AG20443 (cell line): ENCODE data around the gene HBZ.
"Not testable (repeated sequence)": the region's sequence is repeated elsewhere in the genome, so short reads cannot be mapped to it uniquely, and the experiment has no call there.

ENCODE experiments used
- DNase-seq: peaks from one replicate; pipeline ENCODE4 v3.0.0; 2012; ENCODE audit warnings: low spot score, mixed read lengths

HBZ gene

DNA sequence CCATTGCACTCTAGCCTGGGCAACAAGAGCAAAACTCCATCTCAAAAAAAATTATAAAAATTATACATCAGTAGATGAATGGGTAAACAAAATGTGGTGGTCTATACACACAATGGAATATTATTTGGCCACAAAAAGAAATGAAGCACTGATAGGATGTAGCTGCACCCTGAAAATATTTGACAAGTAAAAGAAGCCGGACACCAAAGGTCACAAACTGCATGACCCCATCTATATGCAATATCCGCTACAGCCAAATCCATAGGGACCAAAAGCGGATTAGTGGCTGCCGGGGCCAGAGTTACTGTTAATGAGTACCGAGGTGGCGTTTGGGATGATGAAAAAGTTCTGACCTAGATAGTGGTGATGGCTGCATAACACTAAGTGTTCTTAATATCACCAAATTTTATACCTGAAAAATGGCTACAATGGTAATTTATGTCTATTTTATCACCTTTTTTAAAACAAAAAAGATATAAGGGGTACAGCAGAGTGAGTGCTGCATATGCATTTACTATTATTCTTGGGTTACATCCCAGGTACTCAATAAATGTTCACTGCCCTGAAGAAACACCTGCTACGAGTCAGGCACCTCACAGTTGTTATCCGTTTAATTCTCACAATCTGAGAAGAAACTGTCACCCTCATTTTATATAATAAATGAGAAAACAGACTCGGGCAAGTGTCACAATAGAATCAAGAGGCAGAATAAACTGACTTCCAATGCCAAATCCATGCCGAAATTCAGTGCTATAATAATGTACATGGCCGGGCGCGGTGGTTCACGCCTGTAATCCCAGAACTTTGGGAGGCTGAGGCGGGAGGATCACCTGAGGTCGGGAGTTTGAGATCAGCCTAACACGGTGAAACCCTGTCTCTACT is 27.0 kb downstream of the HBZ start:
- no peak for DNase-seq

DNA sequence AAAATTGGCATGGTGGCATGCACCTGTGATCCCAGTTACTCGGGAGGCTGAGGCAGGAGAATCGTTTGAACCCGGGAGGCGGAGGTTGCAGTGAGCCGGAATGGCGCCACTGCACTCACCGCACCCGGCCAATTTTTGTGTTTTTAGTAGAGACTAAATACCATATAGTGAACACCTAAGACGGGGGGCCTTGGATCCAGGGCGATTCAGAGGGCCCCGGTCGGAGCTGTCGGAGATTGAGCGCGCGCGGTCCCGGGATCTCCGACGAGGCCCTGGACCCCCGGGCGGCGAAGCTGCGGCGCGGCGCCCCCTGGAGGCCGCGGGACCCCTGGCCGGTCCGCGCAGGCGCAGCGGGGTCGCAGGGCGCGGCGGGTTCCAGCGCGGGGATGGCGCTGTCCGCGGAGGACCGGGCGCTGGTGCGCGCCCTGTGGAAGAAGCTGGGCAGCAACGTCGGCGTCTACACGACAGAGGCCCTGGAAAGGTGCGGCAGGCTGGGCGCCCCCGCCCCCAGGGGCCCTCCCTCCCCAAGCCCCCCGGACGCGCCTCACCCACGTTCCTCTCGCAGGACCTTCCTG is 27.7 kb downstream of the HBZ start, which contains the start of gene HBQ1:
HBQ1 (plus strand) TSS at position 359 of the 575 bp plus-strand sequence; CDS start at position 387, 28 bp downstream.
- peak; percentile 89 for DNase-seq

DNA sequence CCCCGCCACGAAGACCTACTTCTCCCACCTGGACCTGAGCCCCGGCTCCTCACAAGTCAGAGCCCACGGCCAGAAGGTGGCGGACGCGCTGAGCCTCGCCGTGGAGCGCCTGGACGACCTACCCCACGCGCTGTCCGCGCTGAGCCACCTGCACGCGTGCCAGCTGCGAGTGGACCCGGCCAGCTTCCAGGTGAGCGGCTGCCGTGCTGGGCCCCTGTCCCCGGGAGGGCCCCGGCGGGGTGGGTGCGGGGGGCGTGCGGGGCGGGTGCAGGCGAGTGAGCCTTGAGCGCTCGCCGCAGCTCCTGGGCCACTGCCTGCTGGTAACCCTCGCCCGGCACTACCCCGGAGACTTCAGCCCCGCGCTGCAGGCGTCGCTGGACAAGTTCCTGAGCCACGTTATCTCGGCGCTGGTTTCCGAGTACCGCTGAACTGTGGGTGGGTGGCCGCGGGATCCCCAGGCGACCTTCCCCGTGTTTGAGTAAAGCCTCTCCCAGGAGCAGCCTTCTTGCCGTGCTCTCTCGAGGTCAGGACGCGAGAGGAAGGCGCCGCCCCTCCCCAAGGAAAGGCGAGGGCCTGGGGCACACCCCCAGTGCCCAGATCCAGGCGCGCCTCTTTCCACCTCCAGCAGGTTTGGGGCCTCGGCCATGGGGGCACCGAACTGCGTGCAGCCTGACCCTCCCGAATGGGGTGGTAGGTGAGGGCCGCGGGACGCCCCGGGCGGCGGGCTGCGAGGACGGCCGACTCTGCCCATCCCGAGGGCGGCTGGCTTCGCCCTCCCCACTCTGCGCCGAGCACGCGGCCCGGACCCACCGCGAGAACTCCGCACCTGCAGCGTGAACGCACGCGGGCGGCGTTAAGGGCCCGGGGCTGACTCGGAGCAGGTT is 28.5 kb downstream of the HBZ start:
- DNase-seq, result peak; percentile 93

DNA sequence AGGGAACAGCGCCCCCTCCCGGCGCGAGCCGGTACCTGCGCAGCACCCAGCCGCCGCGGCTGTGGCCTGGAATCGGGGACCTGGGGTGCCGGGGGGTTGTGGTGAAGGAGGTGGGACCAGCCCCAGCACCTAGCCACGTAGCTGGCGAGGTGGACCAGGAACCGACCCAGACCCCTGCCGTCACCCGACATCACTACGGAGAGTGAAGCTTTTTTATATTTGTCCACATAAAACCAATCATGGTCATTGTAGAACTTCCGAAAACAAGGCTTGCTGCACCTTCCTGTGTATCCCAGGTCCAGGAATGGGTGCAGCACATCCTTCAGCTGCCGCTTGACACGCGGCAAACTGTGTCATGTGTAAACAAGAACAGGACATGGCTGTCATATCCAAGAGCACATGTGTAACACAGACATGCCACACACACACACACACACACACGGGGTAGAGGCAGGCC is 29.1 kb downstream of the HBZ start:
- no peak for DNase-seq

DNA sequence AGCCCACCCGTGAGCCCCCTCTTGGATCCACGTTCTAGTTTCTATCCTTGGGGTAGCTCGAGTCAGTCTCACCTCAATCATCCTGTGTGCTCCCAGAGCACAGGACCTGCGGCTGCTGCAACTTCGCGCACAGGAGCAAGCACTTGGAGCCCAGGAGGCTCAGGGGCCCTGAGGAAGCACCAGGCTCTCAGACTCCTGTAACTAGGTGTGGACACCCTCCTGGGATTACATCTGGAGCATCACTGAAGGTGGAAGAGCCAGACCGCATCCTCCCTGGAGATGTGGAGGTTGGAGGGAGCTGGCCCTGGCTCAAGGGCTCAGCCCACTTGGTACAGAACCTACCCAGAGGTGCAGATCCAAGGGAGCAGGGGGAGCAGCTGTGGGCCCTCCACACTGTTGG is 30.6 kb downstream of the HBZ start:
- DNase-seq, result no peak

DNA sequence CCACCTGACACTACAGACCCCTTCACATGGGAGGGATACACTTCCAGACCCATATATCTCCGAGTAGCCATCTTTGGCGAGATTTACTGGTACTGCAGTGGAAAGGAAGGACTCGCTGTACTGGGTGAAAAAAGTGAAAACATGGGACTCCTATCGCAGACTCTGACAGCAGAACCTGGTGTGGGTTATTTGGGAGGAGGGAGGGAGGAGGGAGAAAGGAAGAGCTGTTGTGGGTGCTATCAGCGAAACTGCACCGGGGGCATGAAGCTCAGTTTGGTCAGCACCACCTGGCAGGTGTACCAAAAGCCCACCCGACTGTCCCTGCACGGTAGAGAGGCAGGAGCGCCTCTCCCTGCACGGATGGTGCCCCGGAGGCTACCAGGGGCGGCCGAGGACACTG is 32.8 kb downstream of the HBZ start:
- DNase-seq, result no peak

DNA sequence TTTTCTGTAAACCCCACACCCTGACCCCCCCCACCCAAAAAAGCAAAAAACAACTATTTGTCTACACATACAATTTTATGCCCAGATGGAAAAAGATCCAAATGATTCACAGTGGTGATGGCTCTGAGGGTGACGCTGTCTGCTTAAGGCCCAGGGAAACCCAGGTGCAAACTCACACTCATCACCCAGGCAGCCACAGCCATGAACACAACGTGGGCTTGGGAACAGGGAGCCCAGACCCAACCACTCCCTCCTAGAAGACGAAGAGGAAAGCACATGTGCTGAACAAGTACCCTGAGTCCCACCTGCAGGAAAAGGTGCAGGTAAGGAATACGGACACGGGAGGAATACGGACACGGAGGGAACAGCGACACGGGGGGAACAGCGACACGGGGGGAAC is 33.2 kb downstream of the HBZ start:
- no peak for DNase-seq

DNA sequence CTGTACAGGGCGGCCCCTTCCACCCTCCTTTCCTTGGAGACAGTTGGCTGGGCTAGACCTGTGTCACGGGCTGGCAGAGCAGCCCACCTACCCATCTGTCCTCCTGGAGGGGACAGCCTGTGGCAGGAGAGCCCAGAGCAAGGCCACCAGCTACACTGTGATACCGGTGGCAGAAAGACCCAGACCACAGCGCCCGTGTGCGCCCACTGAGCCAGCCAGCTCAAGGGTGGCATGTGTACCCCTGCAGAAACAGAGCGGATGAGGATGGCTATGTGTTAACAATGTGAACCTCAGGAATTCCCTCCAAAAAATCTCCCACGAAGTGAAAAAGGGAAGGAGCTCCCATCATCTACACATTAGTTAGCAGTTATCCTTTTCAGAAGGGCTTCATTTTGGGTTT is 34.9 kb downstream of the HBZ start:
- DNase-seq, result peak; percentile 8

DNA sequence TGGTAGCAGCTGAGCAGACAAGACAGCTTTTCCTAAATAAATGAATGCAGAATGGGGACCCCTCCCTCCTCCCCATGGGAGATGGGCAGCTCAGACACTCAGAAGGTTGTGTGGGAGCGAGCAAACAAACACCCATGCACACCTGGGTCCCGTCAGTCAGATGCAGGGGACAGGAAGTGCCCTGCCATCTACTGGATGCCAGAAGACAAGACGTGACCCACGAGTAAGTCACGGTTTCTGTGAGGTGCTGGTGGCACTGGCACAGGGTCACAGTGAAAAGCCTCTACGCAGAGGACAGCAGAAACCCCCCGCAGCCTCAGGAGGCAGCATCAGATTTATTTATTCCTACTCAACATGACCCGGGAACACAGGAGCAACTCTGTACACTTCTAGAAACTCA is 36.2 kb downstream of the HBZ start:
- DNase-seq, result no peak

DNA sequence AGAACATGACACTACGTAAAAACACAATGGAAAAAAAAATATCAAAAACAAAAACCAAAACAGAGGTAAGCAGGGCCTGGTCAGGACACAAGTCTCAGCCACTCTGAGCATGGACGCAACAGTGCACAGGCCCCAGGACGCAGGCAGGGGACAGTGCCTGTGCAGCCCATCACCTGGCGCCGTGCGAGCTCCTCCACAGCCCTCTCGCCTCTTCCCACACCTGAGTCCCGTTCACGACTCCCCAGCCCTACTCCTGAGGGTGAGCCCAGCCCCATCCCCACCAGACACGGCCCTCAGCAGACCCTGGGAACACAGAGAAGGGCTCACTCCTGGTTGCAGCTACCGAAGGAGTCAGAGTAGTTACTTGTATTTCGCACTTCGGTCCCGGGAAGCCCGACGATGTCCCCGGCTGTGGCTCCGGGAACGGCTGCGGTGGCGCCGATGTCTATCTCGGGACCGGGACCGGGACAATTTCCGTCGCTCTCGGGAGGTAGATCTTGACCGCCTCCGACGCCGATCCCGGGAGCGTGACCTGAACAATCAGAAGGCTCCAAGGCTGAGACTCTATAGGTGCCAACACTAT is 37.3 kb downstream of the HBZ start:
- no peak for DNase-seq

DNA sequence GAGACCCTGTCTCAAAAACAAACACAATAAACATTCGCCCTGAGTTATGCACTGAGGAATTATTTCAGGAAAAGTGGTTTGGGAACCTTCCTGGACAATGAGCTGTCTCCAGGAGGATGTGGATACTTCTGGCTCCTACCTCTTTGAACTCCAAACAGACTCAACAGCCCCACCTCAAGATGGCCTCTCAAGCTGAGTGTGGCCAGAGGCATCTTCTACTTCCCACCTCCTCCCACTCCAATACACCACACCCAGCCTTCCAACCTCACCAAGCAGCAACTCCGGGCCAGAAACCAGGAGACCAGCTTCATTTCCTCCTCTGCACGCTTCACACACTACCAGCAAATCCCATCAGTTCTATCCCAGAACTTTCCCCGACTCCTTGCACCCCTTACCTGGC is 39.4 kb downstream of the HBZ start:
- DNase-seq, result no peak

DNA sequence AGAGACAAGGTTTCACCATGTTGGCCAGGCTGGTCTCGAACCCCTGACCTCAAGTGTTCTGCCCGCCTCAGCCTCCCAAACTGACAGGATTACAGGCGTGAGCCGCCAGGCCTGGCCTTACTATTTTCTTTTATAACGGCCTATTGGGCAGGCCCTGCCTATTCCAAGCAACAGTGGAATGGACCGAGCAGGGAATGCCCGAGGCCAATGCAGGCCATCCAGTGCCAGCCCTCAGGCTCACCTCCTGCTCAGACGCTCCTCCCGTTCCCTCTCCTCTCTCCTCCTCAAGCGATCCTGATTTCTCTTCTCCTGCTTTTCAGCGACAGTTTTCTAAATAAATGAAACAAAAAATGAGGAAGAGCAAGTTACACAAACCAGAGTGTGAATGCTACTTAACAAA is 40.2 kb downstream of the HBZ start:
- no peak for DNase-seq

DNA sequence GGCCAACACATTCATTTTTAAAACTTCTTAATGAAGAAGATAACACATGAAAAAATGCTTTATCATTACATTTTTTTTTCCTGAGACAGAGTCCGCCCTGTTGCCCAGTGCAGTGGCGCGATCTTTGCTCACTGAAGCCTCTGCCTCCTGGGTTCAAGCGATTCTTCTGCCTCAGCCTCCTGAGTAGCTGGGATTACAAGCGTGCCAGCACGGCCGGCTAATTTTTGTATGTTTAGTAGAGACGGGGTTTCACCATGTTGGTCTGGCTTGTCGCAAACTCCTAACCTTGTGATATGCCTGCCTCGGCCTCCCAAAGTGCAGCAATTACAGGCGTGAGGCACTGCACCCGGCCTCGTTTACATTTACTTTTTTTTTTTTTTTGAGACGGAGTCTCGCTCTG is 41.0 kb downstream of the HBZ start:
- DNase-seq, result no peak

DNA sequence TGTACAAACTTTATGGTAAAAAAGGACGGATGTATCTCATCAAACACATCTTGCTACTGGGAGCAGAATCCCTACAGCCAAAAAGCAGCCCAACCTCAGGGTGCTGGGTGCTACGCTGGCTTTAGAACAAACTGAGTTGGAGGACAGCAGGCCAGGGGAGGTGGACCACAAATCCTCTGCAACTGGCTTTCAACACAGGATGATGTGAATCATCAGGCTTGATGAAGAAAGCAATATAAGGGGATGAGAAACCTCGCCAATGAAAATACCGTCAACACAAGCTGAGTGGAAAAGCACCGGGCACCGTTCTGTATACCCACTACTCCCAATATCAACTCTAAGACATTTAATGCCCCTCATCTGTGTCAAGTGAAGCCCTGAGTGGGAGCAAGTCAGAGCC is 42.1 kb downstream of the HBZ start:
- no peak for DNase-seq

DNA sequence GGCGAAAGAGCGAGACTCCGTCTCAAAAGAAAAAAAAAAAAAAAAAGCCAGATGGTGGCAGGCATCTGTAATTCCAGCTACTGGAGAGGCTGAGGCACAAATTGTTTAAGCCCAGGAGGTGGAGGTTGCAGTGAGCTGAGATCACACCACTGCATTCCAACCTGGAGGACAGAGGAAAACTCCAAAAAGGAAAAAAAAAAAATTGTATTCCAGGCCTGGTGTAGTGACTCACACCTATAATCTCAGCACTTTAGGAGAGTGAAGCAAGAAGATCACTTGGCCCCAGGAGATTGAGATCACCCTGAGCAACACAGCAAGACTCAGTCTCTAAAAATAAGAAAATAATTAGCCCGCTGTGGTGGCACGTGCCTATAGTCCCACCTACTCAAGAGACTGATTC is 47.9 kb downstream of the HBZ start:
- no peak for DNase-seq

DNA sequence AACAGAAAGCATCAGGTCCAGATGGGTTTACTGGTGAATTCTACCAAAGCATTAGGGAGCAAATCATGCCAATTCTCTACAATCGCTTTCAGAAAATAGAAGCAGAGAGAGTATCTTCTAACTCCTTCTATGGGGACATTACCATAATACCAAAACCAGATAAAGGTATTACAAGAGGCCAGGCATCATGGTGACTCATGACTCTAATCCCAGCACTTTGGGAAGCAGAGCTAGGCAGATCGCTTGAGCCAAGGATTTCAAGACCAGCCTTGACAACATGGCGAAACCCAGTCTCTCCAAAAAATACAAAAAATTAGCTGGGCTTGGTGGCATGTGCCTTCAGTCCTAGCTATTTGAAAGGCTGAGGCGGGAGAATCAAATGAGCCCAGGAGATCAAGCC is 50.8 kb downstream of the HBZ start:
- no peak for DNase-seq

DNA sequence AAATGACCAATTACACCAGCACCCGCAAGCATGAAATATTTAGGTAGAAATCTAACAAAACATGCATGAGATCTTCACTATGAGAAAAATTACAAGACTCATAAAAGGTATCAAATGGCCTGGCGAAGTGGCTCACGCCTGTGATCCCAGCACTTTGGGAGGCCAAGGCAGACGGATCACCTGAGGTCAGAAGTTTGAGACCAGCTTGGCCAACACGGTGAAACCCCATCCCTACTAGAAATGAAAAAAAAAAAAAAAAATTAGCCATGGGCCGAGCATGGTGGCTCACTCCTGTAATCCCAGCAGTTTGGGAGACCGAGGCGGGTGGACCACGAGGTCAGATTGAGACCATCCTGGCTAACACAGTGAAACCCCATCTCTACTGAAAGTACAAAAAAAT is 51.6 kb downstream of the HBZ start:
- DNase-seq, result not testable (repeated sequence)
